Thyroid gland (tissue), 4 donors: ENCODE measurements around the gene TSPO2.

Experiments
- CTCF ChIP-seq, 6 experiments: fragments of 200-600 bp in 3 of 6; fragments of 450-650 bp in 3 of 6; sonication (generic) in 3 of 6; IDR thresholded peaks; one replicate each; pipeline ENCODE4 v1.5.1; 2016 to 2019; ENCODE audit warnings: antibody characterized with exemption in 6 of 6, mild to moderate bottlenecking in 2 of 6, inconsistent platforms in 1 of 6, moderate library complexity in 1 of 6
- POLR2A ChIP-seq, 2 donors: fragments of 450-650 bp; IDR thresholded peaks; one replicate each; pipeline ENCODE4 v1.6.1; 2017; ENCODE audit warnings: antibody characterized with exemption in 2 of 2, mild to moderate bottlenecking in 2 of 2, moderate library complexity in 1 of 2

DNA sequence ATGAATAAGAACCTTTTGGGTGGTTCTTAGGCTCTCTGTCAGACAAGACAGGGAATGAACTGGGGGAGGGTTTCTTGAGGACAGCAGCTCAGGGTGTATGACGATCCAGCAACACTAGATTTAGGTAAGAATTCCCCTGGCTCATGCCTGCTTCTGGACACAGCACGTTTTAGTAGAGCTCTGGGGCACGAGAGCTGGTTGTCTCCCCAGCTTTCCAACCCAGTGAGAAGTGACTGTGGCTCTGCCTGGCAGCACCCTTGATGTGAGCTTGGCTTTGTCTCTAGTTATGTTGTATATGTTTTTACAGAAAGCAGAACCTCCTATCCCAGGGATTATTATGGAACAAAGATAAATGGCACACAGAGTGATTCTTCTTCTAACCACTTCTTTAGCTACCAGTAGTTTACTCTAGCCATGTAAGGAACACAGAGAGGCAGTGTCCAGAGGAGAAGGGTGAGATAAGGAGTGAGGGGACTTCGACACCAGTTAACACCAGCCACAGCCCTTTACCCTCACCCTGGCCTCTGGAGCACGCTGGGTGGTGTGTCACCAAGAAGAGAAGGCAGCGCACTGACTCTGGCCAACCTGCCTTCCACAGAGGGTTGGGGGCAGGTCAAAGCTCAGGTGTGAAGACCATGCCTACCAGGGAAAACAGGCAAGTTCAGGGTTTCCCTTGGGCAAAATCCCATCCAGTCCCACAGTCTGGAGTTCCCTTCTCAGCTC is 14.7 kb downstream of the TSPO2 start:
- TF ChIP-seq CTCF (IDR thresholded peaks at IDR 0.05) (no peak), POLR2A (IDR thresholded peaks at IDR 0.05) (no peak)
